Activated CD4-positive, alpha-beta T cell treated with anti-CD3 and anti-CD28 coated beads, Interleukin-2, amount 10 ng/mL, durations not matched to agents 7 days and 5 days (primary cell): ENCODE results near the gene PLAAT2. TPM values are rescaled to one million over a fixed set of nuclear protein-coding genes. Genes with fewer than 3 reads are reported as not detected.
A peak's percentile ranks its signal among the peaks of the same experiment; 100 is the strongest.
"Not testable (repeated sequence)": the region's sequence is repeated elsewhere in the genome, so short reads cannot be mapped to it uniquely, and the experiment has no call there.

Source experiments
- CTCF ChIA-PET: fragments of 350-600 bp; sonication (Branson Sonifier 250); formaldehyde crosslinking; loops from one replicate; lab custom pipeline; 2021; ENCODE audit warnings: antibody characterized with exemption; lab: Charles Lee
- POLR2A ChIA-PET: fragments of 350-600 bp; sonication (Branson Sonifier 250); formaldehyde crosslinking; loops from one replicate; lab custom pipeline; 2021; ENCODE audit warnings: antibody characterized with exemption; lab: Charles Lee
- DNase-seq: peaks from one replicate; pipeline ENCODE4 v3.0.0-alpha.2; 2020
- H3K27ac Mint-ChIP-seq: one replicate; pipeline ENCODE4 v1.8.0; 2021; ENCODE audit warnings: mild to moderate bottlenecking, moderate library complexity, mixed read lengths
- H3K27me3 Mint-ChIP-seq: one replicate; pipeline ENCODE4 v1.8.0; 2021; ENCODE audit warnings: mixed read lengths
- H3K36me3 Mint-ChIP-seq: one replicate; pipeline ENCODE4 v1.8.0; 2021; ENCODE audit warnings: low read depth, mixed read lengths
- H3K4me1 Mint-ChIP-seq: one replicate; pipeline ENCODE4 v1.8.0; 2021; ENCODE audit warnings: mixed read lengths
- H3K4me3 Mint-ChIP-seq: one replicate; pipeline ENCODE4 v1.8.0; 2021; ENCODE audit warnings: mild to moderate bottlenecking, moderate library complexity, mixed read lengths
- H3K9me3 Mint-ChIP-seq: one replicate; pipeline ENCODE4 v1.8.0; 2021; ENCODE audit warnings: mixed read lengths
- total RNA-seq, 2 experiments: library from RNA; stranded (reverse); gene quantifications; one replicate each; pipeline ENCODE4 v1.2.3, GENCODE V29; 2021

Gene PLAAT2
- total RNA-seq: under 1 TPM in 1 of 2 experiments, not detected in 1; 0.29 TPM

DNA sequence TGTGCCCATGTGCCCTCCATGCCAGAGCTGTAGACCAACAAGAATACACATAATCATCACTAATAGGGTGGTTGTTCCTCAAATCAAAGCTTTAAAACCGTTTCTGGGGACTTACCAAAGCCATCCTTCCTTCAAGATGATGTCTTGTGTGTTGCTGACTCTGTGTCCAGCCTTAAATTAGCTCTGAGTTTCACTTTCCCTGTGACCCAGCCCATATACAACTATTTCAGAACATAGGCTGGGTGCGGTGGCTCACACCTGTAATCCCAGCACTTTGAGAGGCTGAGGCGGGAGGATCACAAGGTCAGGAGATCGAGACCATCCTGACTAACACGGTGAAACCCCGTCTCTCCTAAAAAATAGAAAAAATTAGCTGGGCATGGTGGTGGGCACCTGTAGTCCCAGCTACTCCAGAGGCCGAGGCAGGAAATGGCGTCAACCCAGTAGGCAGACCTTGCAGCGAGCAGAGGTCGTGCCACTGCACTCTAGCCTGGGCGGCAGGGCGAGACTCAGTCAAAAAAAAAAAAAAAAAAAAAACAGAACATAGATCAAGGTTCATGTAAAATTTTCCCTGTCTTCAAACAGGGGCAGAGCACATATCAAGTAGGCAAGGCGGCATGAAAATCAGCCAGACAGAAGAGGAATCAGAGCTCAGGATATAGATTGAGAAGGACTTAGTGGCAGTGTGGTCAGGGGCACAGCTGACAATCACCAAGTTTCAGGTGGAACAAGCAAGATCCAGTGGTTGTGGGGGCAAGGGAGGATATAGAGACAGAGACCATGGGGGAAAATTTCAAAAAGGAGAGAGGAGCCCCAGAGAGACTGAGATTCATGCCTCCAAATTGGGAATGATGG is at the start of gene PLAAT2:
Gene PLAAT2 (minus strand): TSS at position 179 of the 855 bp plus-strand sequence. CDS start 55 bp downstream, at position 124.
- CTCF ChIA-PET: interaction anchor here (1.0 to 2.1 kb wide), 5 partner anchors 8 to 64 kb away, joined by 4 to 8 read pairs (median 4); no protein-coding TSS in a partner anchor
- H3K36me3 Mint-ChIP-seq: no peaks in the 10 kb centered on the region
- H3K9me3 Mint-ChIP-seq: no peaks in the 10 kb centered on the region
- POLR2A ChIA-PET: interaction anchor here (0.7 kb wide), 1 partner anchor 27 kb away, joined by 3 read pairs; no protein-coding TSS in a partner anchor
- peak within 1 kb of the TSS; percentile 43 for H3K27ac Mint-ChIP-seq
- peaks cover 68% of the 10 kb centered on the region for H3K4me1 Mint-ChIP-seq
- DNase-seq: no peak
- no peak within 1 kb of the TSS for H3K4me3 Mint-ChIP-seq
- peaks cover 2% of the 10 kb centered on the region for H3K27me3 Mint-ChIP-seq

DNA sequence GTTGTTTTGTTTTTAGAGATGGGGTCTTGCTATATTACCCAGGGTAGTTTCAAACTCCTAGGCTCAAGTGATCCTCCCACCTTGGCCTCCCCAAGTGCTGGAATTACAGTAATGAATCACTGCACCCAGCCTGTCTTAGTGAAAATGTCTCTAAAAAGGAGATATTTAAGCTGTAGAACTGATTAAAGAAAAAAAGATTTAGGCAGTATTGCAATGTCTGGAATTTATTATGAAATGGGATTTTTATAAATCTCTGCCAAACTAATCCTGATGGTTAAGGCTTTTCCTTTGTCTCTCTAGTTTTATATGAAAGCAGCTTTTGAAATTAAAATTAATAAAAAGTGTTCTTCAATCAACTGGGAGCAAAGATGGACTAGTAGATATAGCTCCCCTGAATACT is 49.0 kb upstream of the PLAAT2 start:
- Mint-ChIP-seq H3K27me3 (peaks cover 12% of the 10 kb centered on the region), H3K36me3 (no peaks in the 10 kb centered on the region), H3K4me3 (no peak overlapping the region), H3K9me3 (no peaks in the 10 kb centered on the region), H3K4me1 (peaks cover 14% of the 10 kb centered on the region), H3K27ac (no peak overlapping the region)
- DNase-seq: no peak
- ChIA-PET CTCF (no interaction called here), POLR2A (no interaction called here)

DNA sequence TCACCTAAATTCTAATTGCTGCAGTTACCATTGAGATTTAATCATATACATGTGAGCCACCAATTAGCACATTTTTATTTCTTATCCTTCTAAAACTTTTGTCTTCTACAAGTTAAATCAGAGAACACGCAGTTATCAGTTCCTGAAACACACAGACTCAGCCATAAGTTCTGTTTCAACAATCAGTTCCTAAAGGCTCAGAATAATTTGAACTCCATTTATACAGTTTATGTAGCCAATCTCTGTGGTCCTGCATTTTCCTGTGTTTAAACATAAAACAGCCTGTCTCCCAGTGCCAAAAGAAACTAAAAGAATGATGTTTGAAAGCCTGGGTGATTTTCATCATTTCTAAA is 48.2 kb upstream of the PLAAT2 start:
- no peak for DNase-seq
- POLR2A ChIA-PET: no interaction called here
- CTCF ChIA-PET: no interaction called here
- peaks cover 12% of the 10 kb centered on the region for H3K27me3 Mint-ChIP-seq
- no peak overlapping the region for H3K27ac Mint-ChIP-seq
- H3K4me3 Mint-ChIP-seq: no peak overlapping the region
- no peaks in the 10 kb centered on the region for H3K36me3 Mint-ChIP-seq
- no peaks in the 10 kb centered on the region for H3K9me3 Mint-ChIP-seq
- H3K4me1 Mint-ChIP-seq: peaks cover 14% of the 10 kb centered on the region

DNA sequence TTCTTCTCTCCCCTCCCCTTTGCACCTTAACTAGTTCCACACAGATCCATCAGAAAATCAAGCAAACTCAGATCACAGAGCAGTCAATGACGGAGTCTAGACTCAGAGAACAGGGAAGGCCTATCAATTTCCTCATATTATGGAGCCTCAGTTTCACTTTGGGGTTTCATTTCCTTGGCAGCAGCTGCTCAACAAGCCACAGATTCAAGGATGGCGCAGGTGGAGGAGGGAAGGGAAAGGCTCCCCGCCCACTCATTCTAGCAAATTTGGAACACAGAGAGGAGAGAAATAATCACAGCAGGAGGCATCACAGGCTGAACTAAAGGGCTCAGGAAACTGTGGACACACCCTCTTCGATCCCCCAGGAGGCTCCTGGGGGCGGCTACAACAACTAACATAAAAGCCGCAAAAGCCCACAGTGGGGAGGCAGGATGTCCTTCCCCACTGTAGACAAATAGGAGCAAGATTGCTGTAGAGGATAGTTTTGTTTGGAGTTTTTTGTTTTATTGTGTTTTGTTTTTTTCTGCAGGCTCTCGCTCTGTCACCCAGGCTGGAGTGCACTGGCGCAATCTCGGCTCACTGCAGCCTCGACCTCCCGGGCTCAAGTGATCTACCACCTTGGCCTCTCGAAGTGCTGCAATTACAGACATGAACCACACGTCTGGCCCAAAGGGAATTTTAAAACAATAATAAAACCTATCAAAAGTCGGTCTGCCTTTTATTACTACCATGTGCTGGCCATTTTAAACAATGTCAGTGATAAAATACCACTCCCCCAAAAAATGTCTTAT is 47.6 kb upstream of the PLAAT2 start:
- no peak for DNase-seq
- ChIA-PET POLR2A (no interaction called here), CTCF (no interaction called here)
- Mint-ChIP-seq H3K27me3 (peaks cover 12% of the 10 kb centered on the region), H3K27ac (no peak overlapping the region), H3K4me3 (no peak overlapping the region), H3K36me3 (no peaks in the 10 kb centered on the region), H3K4me1 (peaks cover 14% of the 10 kb centered on the region), H3K9me3 (no peaks in the 10 kb centered on the region)

DNA sequence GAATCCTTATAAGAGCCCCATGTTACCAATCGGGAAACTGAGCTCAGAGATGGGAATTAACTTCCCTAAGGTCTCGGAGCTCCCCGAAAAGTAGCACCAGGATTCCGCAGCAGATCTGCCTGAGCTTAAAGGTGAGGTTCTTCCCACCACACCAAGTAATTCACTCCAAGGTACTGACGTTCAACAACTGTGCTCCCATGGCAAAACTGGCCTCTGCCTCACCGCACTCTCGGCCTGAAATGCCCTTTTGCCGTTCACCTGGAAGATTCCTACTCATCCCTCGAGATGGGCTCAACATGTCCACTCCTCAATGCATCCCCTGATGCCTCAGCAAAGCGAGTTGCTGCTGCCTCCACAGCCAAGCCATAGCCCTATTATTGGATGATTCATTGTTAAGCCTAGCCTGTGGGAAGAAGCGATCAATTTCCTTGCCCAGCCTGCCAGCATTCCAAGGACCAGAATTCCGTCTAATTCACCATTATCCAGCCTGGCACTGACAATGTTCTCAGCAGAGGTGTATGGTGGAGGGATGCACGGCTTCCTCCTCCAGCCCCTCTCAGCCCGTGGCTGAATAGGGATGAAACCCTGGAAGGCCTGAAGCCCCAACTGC is 46.9 kb upstream of the PLAAT2 start:
- POLR2A ChIA-PET: no interaction called here
- H3K4me1 Mint-ChIP-seq: peaks cover 14% of the 10 kb centered on the region

DNA sequence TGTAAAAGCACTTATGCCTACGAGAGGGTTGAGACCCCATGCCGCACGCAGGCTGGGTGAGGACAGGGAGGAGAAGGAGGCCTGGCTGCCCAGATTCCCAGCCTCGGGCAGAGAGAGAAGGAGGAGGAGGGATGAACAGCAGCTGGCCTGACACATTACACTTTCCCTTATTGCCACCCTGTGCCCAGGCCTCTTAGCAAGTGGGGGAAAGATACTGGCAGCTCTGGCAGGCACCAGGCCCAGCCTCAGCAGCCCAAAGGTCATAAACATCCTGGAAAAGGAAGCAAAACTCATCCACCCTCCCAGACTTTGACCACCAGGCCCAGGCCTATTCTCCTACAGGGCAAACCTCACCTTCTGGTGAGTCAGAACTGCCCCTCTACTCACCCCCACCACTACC is 46.4 kb upstream of the PLAAT2 start:
- Mint-ChIP-seq H3K4me3 (no peak overlapping the region), H3K9me3 (no peaks in the 10 kb centered on the region), H3K36me3 (no peaks in the 10 kb centered on the region), H3K27ac (no peak overlapping the region), H3K4me1 (peaks cover 12% of the 10 kb centered on the region), H3K27me3 (peaks cover 12% of the 10 kb centered on the region)
- DNase-seq: no peak
- POLR2A ChIA-PET: no interaction called here
- CTCF ChIA-PET: interaction anchor here (0.8 kb wide), 1 partner anchor 30 kb away, joined by 3 read pairs; no protein-coding TSS in a partner anchor

More for the DNA sequence above, 46.9 kb upstream of the PLAAT2 start:
- Mint-ChIP-seq H3K9me3 (no peaks in the 10 kb centered on the region), H3K27me3 (peaks cover 12% of the 10 kb centered on the region), H3K27ac (no peak overlapping the region), H3K36me3 (no peaks in the 10 kb centered on the region), H3K4me3 (no peak overlapping the region)
- no peak for DNase-seq
- CTCF ChIA-PET: interaction anchor here (0.6 to 0.8 kb wide), 2 partner anchors 29 to 51 kb away, joined by 3 read pairs; no protein-coding TSS in a partner anchor

DNA sequence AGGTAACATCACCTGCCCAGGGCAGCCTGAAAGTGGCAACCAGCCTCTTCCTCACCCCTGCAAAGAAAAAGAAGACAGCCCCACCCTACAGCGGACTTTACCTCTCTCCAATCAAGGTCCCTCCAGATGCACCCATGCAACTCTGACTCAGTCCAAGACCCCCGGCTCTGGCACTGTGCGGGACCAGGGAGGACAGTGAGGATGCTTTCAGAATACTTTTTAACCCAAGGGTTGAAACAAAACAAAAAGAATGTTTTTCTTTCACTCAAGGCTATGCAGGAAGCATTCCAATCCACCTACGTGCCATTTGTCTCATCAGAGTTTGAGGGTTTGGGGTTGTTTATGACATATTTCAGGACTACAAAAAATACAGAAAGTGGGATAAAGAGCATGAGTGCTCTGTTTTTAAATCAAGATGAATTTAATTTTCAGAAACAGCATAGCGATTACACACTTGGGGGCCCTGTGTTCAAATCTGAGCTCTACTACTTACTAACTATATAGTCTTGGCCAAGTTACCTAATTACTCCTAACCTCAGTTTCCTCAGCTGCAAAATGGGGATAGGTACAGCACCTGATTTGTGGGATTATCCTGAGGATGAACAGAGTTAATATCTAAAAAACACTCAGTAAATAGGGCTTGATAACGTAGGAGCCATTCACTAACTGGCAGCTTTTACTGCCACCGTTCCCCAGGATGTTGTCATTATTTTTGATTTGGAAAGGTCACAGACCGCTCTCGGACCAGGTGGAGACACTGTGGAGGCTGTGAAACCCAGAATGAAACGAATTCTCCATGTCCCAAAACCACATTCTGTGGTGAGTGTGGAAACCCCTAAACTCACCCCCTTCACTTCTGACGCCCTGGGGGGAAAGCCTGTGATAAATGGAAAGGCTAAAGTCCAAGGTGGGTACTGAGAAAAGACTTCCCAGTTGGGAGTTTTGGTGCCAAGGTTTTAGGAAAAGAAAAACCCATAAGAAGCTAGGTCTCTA is 45.5 kb upstream of the PLAAT2 start:
- ChIA-PET CTCF (interaction anchor here (0.6 to 0.8 kb wide), 3 partner anchors 31 to 139 kb away, joined by 3 read pairs; no protein-coding TSS in a partner anchor), POLR2A (no interaction called here)
- no peak for DNase-seq

DNA sequence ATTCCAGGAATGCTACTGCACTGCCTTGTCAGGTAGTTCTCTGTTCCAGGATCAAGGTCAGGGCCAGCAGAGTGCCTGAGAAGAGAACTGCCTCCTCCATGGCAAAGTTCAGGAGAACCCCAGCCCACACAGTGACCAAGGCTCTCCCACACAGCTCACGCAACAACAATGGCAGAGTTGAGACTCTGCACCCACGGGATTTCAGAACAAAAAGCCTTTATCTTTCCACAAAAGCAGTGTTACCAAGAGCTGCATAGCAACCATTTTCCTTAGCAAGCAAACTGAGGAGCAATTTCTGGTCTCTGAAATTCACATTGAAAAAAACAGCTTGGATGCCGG is 40.0 kb upstream of the PLAAT2 start:
- Mint-ChIP-seq H3K27me3 (no peaks in the 10 kb centered on the region), H3K36me3 (no peaks in the 10 kb centered on the region), H3K27ac (no peak overlapping the region), H3K4me1 (no peaks in the 10 kb centered on the region), H3K9me3 (no peaks in the 10 kb centered on the region), H3K4me3 (no peak overlapping the region)
- DNase-seq: no peak
- ChIA-PET CTCF (interaction anchor here (0.8 kb wide), 1 partner anchor 66 kb away, joined by 3 read pairs; the partner anchor contains the start of gene PLAAT4), POLR2A (no interaction called here)

More for the DNA sequence above, 45.5 kb upstream of the PLAAT2 start:
- H3K36me3 Mint-ChIP-seq: no peaks in the 10 kb centered on the region
- H3K4me3 Mint-ChIP-seq: no peak overlapping the region
- H3K9me3 Mint-ChIP-seq: no peaks in the 10 kb centered on the region
- peaks cover 5% of the 10 kb centered on the region for H3K4me1 Mint-ChIP-seq
- H3K27ac Mint-ChIP-seq: no peak overlapping the region
- peaks cover 7% of the 10 kb centered on the region for H3K27me3 Mint-ChIP-seq

DNA sequence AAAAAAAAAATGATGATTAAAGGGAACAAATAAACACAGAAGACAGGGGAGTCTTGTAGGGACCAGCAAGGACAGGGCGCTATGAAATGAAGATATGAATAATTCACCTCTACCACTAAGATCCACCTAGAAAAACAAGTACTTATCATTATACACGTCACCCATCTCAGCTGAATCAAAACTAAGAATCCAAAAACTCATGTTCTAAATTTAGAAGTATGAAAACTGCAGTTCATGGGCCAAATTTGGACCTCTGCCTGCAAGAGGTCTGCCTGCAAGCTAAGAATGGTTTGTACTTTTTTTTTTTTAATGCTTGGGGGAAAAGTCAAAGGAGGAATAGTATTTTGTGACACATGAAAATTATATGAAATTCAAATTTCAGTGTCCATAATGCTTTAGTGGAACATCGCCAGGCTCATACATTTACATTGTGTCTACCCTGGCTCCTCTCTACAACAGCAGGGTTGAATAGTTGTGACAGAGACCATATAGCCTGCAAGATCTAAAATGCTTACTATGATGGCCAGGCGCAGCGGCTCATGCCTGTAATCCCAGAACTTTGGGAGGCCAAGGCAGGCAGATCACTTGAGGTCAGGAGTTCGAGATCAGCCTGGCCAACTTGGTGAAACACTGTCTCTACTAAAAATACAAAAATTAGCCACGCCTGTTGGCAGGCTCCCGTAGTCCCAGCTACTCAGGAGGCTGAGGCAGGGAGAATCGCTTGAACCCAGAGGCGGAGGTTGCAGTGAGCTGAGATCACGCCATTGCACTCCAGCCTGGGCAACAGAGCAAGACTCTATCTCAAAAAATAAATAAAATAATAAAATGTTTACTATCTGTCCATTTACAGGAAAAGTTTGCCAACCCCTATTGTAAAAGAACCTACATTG is 39.4 kb upstream of the PLAAT2 start:
- DNase-seq, H3K27me3 Mint-ChIP-seq, H3K9me3 Mint-ChIP-seq, POLR2A ChIA-PET, H3K27ac Mint-ChIP-seq, H3K36me3 Mint-ChIP-seq, H3K4me1 Mint-ChIP-seq, H3K4me3 Mint-ChIP-seq: not testable (repeated sequence)
- CTCF ChIA-PET: interaction anchor here (0.8 kb wide), 1 partner anchor 66 kb away, joined by 3 read pairs; the partner anchor contains the start of gene PLAAT4

DNA sequence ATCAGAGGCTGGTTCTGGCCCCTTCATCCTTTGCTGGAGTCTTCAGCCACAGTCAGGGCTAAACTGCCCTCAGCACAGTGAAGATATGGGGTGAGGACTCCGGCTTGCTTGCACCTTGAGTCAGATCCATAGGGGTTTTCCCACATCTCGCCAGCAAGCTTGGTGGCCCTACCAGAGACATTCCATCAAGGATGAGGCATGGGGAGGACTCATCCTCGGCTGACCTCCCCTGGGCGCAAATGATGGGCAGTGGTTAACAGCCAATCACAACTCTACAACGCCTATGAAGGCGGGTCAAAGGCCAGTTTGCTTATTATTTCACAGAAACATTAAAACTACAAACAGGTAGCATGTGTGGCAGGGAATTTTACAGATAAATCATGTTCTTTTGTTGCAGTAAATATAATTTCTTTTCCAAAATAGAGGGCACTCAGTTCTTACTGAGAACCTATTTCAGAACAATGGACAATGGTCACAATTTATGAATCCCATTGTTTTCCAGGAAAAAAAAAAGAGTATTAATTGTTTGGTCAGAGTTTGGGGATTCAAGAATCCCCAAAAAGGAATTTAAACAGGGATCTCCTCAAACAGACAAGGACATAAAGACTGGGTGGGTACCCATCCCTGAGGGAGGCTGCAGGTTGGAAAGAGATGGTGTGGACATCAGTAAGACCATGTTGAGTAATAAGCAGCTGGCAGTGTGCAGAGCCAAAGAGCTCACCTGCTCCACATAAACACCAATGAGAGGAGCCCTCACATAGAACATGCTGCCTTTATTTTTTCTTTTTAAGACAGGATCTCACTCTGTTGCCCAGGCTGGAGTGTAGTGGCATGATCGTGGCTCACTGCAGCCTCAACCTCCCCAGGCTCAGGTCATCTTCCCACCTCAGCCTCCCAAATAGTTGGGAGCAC is 36.3 kb upstream of the PLAAT2 start:
- no peaks in the 10 kb centered on the region for H3K4me1 Mint-ChIP-seq
- H3K36me3 Mint-ChIP-seq: no peaks in the 10 kb centered on the region
- H3K4me3 Mint-ChIP-seq: no peak overlapping the region
- H3K9me3 Mint-ChIP-seq: no peaks in the 10 kb centered on the region
- H3K27ac Mint-ChIP-seq: no peak overlapping the region
- CTCF ChIA-PET: interaction anchor here (0.9 kb wide), 1 partner anchor 15 kb away, joined by 3 read pairs; no protein-coding TSS in a partner anchor
- DNase-seq: no peak
- POLR2A ChIA-PET: no interaction called here
- no peaks in the 10 kb centered on the region for H3K27me3 Mint-ChIP-seq
